Neural progenitor cell (in vitro differentiated cells): ENCODE data around the gene CKS2. TPM values are rescaled to one million over a fixed set of nuclear protein-coding genes. Genes with fewer than 3 reads are reported as not detected.

Experiments
- DNase-seq: peaks from one replicate; pipeline ENCODE4 v3.0.0-alpha.2; 2016; ENCODE audit warnings: low spot score
- H2AFZ ChIP-seq: fragments of 200-600 bp; sonication (generic); replicated peaks from 2 replicates; pipeline ENCODE4 v1.6.1; 2016; ENCODE audit warnings: antibody characterized with exemption
- H3F3A ChIP-seq: fragments of 200-600 bp; sonication (generic); 2 replicates; pipeline ENCODE4 v1.6.1; 2016; ENCODE audit warnings: antibody characterized with exemption, low read depth
- H3K27ac ChIP-seq: fragments of 200-600 bp; sonication (generic); 2 replicates; pipeline ENCODE4 v1.5.1; 2016; ENCODE audit warnings: mild to moderate bottlenecking
- H3K27me3 ChIP-seq: fragments of 200-600 bp; sonication (generic); 2 replicates; pipeline ENCODE4 v1.6.1; 2016; ENCODE audit warnings: mild to moderate bottlenecking, moderate library complexity
- H3K36me3 ChIP-seq: fragments of 200-600 bp; sonication (generic); 2 replicates; pipeline ENCODE4 v1.5.1; 2016
- H3K4me1 ChIP-seq: fragments of 200-600 bp; sonication (generic); 2 replicates; pipeline ENCODE4 v1.6.1; 2016; ENCODE audit warnings: mixed run types
- H3K4me2 ChIP-seq: fragments of 200-600 bp; sonication (generic); 2 replicates; pipeline ENCODE4 v1.6.1; 2016
- H3K4me3 ChIP-seq: fragments of 200-600 bp; sonication (generic); 2 replicates; pipeline ENCODE4 v1.5.1; 2016
- H3K79me2 ChIP-seq: fragments of 200-600 bp; sonication (generic); 2 replicates; pipeline ENCODE4 v1.6.1; 2016; ENCODE audit warnings: low read depth
- H3K9ac ChIP-seq: fragments of 200-600 bp; sonication (generic); 2 replicates; pipeline ENCODE4 v1.6.1; 2016
- H3K9me3 ChIP-seq: fragments of 200-600 bp; sonication (generic); 2 replicates; pipeline ENCODE4 v1.5.1; 2016; ENCODE audit warnings: low read depth
- H4K20me1 ChIP-seq: fragments of 200-600 bp; sonication (generic); 2 replicates; pipeline ENCODE4 v1.6.1; 2016; ENCODE audit warnings: low read depth
- H3K27ac Mint-ChIP-seq: 3 replicates; pipeline ENCODE4 v1.8.0; 2021; ENCODE audit warnings: mixed read lengths
- H3K27me3 Mint-ChIP-seq: 2 replicates; pipeline ENCODE4 v1.8.0; 2022; ENCODE audit warnings: low read depth, mild to moderate bottlenecking, inconsistent platforms, moderate library complexity, mixed read lengths; ENCODE audit not compliant: insufficient read depth
- H3K36me3 Mint-ChIP-seq: 3 replicates; pipeline ENCODE4 v1.8.0; 2021; ENCODE audit warnings: mixed read lengths
- H3K4me1 Mint-ChIP-seq: 3 replicates; pipeline ENCODE4 v1.8.0; 2021; ENCODE audit warnings: mixed read lengths
- H3K4me3 Mint-ChIP-seq: 3 replicates; pipeline ENCODE4 v1.8.0; 2021; ENCODE audit warnings: mild to moderate bottlenecking, moderate library complexity, mixed read lengths
- H3K9me3 Mint-ChIP-seq: 3 replicates; pipeline ENCODE4 v1.8.0; 2020; ENCODE audit warnings: mixed read lengths
- EZH2 ChIP-seq: fragments of 200-600 bp; sonication (generic); IDR thresholded peaks from 2 replicates; pipeline ENCODE4 v1.6.1; 2017; ENCODE audit warnings: antibody characterized with exemption, mild to moderate bottlenecking, moderate library complexity
- EZH2phosphoT487 ChIP-seq: fragments of 200-600 bp; sonication (generic); IDR thresholded peaks from 2 replicates; pipeline ENCODE4 v1.6.1; 2017; ENCODE audit warnings: antibody characterized with exemption
- total RNA-seq: library from RNA; depleted of rRNA; stranded (reverse); fragments of >200 nt; gene quantifications from 2 replicates; pipeline ENCODE4 v1.2.3, GENCODE V29; 2015; ENCODE audit warnings: low replicate concordance
- TF ChIP-seq, protein P1 (sequence below): fragments of 200-600 bp; sonication (generic); IDR thresholded peaks from 2 replicates; pipeline ENCODE4 v1.5.1; 2017; ENCODE audit warnings: antibody characterized with exemption, mild to moderate bottlenecking

Gene CKS2
- total RNA-seq, 1 donor from 2014 or later = 741 TPM

- no peak for TF ChIP-seq EZH2
- TF ChIP-seq EZH2phosphoT487 = no peak
- TF ChIP-seq, protein P1, sequence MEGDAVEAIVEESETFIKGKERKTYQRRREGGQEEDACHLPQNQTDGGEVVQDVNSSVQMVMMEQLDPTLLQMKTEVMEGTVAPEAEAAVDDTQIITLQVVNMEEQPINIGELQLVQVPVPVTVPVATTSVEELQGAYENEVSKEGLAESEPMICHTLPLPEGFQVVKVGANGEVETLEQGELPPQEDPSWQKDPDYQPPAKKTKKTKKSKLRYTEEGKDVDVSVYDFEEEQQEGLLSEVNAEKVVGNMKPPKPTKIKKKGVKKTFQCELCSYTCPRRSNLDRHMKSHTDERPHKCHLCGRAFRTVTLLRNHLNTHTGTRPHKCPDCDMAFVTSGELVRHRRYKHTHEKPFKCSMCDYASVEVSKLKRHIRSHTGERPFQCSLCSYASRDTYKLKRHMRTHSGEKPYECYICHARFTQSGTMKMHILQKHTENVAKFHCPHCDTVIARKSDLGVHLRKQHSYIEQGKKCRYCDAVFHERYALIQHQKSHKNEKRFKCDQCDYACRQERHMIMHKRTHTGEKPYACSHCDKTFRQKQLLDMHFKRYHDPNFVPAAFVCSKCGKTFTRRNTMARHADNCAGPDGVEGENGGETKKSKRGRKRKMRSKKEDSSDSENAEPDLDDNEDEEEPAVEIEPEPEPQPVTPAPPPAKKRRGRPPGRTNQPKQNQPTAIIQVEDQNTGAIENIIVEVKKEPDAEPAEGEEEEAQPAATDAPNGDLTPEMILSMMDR = no peak
- Histone ChIP-seq H2AFZ (no peak overlapping the region), H3K4me3 (no peak overlapping the region), H3K36me3 (no peaks in the 10 kb centered on the region), H3K9ac (no peak overlapping the region), H3K79me2 (peaks cover 1% of the 10 kb centered on the region), H3K27ac (no peak overlapping the region), H3K9me3 (no peaks in the 10 kb centered on the region), H4K20me1 (no peaks in the 10 kb centered on the region), H3F3A (no peaks in the 10 kb centered on the region), H3K4me2 (no peak overlapping the region), H3K4me1 (no peaks in the 10 kb centered on the region), H3K27me3 (no peaks in the 10 kb centered on the region)
- DNase-seq = no peak
- Mint-ChIP-seq H3K4me3 (no peak overlapping the region), H3K36me3 (no peaks in the 10 kb centered on the region), H3K9me3 (no peaks in the 10 kb centered on the region), H3K4me1 (peaks cover 1% of the 10 kb centered on the region), H3K27me3 (peaks cover 5% of the 10 kb centered on the region), H3K27ac (no peak overlapping the region)
These were observed 6.8 kb upstream of the CKS2 start for GRCh38 chr9:89304020-89304833.

DNA sequence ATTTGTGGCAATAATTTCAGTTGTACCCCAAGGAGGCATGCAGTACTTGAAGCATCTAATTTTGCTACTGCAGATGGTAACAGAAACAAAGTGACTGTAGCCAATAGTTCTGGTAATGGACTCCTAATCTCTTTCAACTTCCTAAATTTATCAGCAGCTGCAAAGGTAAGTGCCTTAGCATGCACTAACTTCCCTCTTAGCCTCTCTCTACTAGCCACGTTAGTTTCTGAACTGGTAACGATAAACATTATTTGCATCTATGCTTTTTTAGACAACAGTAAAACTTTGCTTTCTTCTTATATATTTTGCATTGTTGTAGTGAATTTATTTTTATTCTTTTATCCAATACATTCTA is 6.2 kb upstream of the CKS2 start:
- no peak overlapping the region for H3K4me3 ChIP-seq
- DNase-seq = no peak
- no peaks in the 10 kb centered on the region for H3F3A ChIP-seq
- peaks cover 4% of the 10 kb centered on the region for H3K4me1 ChIP-seq
- no peaks in the 10 kb centered on the region for H4K20me1 ChIP-seq
- H3K4me2 ChIP-seq = no peak overlapping the region
- H3K27ac ChIP-seq = no peak overlapping the region
- peaks cover 6% of the 10 kb centered on the region for H3K4me1 Mint-ChIP-seq
- H3K9ac ChIP-seq = no peak overlapping the region
- no peak overlapping the region for H3K27ac Mint-ChIP-seq
- peaks cover 7% of the 10 kb centered on the region for H3K79me2 ChIP-seq
- peaks cover 6% of the 10 kb centered on the region for H3K27me3 Mint-ChIP-seq
- no peaks in the 10 kb centered on the region for H3K36me3 Mint-ChIP-seq
- TF ChIP-seq, protein P1 = no peak
- no peak for TF ChIP-seq EZH2phosphoT487
- TF ChIP-seq EZH2 = no peak
- no peaks in the 10 kb centered on the region for H3K27me3 ChIP-seq
- H3K9me3 Mint-ChIP-seq = no peaks in the 10 kb centered on the region
- H2AFZ ChIP-seq = no peak overlapping the region
- no peak overlapping the region for H3K4me3 Mint-ChIP-seq
- H3K36me3 ChIP-seq = no peaks in the 10 kb centered on the region
- no peaks in the 10 kb centered on the region for H3K9me3 ChIP-seq

GRCh38 chr9:89305868-89306267 is 5.1 kb upstream of the CKS2 start:
- no peak overlapping the region for H3K4me3 ChIP-seq
- Mint-ChIP-seq H3K9me3 (no peaks in the 10 kb centered on the region), H3K27ac (no peak overlapping the region), H3K27me3 (peaks cover 9% of the 10 kb centered on the region), H3K36me3 (no peaks in the 10 kb centered on the region), H3K4me3 (no peak overlapping the region), H3K4me1 (peaks cover 9% of the 10 kb centered on the region)
- no peaks in the 10 kb centered on the region for H4K20me1 ChIP-seq
- H3K4me1 ChIP-seq = peaks cover 5% of the 10 kb centered on the region
- no peak for DNase-seq
- no peak overlapping the region for H3K9ac ChIP-seq
- H3K36me3 ChIP-seq = no peaks in the 10 kb centered on the region
- no peaks in the 10 kb centered on the region for H3K27me3 ChIP-seq
- no peak overlapping the region for H3K27ac ChIP-seq
- TF ChIP-seq, protein P1 = no peak
- TF ChIP-seq EZH2 (no peak), EZH2phosphoT487 (no peak)
- no peak overlapping the region for H3K4me2 ChIP-seq
- H2AFZ ChIP-seq = no peak overlapping the region
- H3F3A ChIP-seq = peaks cover 7% of the 10 kb centered on the region
- peaks cover 13% of the 10 kb centered on the region for H3K79me2 ChIP-seq
- H3K9me3 ChIP-seq = no peaks in the 10 kb centered on the region
